DND-41 (cell line): ENCODE measurements around the gene RAI1.
A peak's percentile ranks its signal among the peaks of the same experiment; 100 is the strongest.

Experiments used
- ATAC-seq: fragments of 200-7000 bp; cut with Tn5 transposase; 3 replicates; pipeline ENCODE4 v1.9.1; 2021; ENCODE audit warnings: low read depth; ENCODE audit not compliant: insufficient read depth
- DNase-seq: peaks from one replicate; pipeline ENCODE4 v3.0.0-alpha.2; 2020
- H2AFZ ChIP-seq: 2 replicates; pipeline ENCODE4 v1.6.0; 2012; ENCODE audit warnings: low read depth, low read length
- H3K27ac ChIP-seq: 2 replicates; pipeline ENCODE4 v1.5.1; 2012; ENCODE audit warnings: low read length, inconsistent platforms
- H3K27me3 ChIP-seq: fragments of 200-600 bp; sonication (generic); 2 replicates; pipeline ENCODE4 v1.6.0; 2012; ENCODE audit warnings: low read length, mild to moderate bottlenecking, inconsistent platforms; ENCODE audit not compliant: insufficient read depth, poor library complexity
- H3K36me3 ChIP-seq: 2 replicates; pipeline ENCODE4 v1.5.1; 2012; ENCODE audit warnings: low read length, inconsistent platforms; ENCODE audit not compliant: insufficient read depth
- H3K4me1 ChIP-seq: 2 replicates; pipeline ENCODE4 v1.5.1; 2012; ENCODE audit warnings: mild to moderate bottlenecking, low read length; ENCODE audit not compliant: insufficient read depth
- H3K4me2 ChIP-seq: 2 replicates; pipeline ENCODE4 v1.6.0; 2012; ENCODE audit warnings: mild to moderate bottlenecking, moderate library complexity, low read length, inconsistent platforms; ENCODE audit not compliant: insufficient read depth
- H3K4me3 ChIP-seq, 2 experiments: fragments of 200-600 bp in 1 of 2; shearing (Covaris generic) in 1 of 2; 2 replicates each; pipeline ENCODE4 v1.5.1; 2012 to 2016; ENCODE audit warnings: inconsistent platforms in 2 of 2, low read length in 2 of 2, mild to moderate bottlenecking in 2 of 2, low read depth in 1 of 2, moderate library complexity in 1 of 2
- H3K79me2 ChIP-seq: 2 replicates; pipeline ENCODE4 v1.6.0; 2012; ENCODE audit warnings: low read length, inconsistent platforms; ENCODE audit not compliant: insufficient read depth
- H3K9ac ChIP-seq: 2 replicates; pipeline ENCODE4 v1.6.0; 2012; ENCODE audit warnings: low read depth, mild to moderate bottlenecking, inconsistent platforms, low read length, moderate library complexity
- H3K9me3 ChIP-seq: 2 replicates; pipeline ENCODE4 v1.5.1; 2012; ENCODE audit warnings: low read length, moderate library complexity, mild to moderate bottlenecking, inconsistent platforms; ENCODE audit not compliant: insufficient read depth, severe bottlenecking
- H4K20me1 ChIP-seq: 2 replicates; pipeline ENCODE4 v1.6.0; 2012; ENCODE audit warnings: low read length; ENCODE audit not compliant: insufficient read depth
- EZH2 ChIP-seq: IDR thresholded peaks from 3 replicates; pipeline ENCODE4 v1.6.1; 2012; ENCODE audit warnings: borderline replicate concordance, low read depth, mild to moderate bottlenecking, moderate library complexity, low read length, inconsistent platforms; ENCODE audit not compliant: severe bottlenecking
- TF ChIP-seq, protein P1 (sequence below): IDR thresholded peaks from 2 replicates; pipeline ENCODE4 v1.5.1; 2012; ENCODE audit warnings: borderline replicate concordance, low read length, moderate library complexity, mild to moderate bottlenecking; ENCODE audit not compliant: poor library complexity, severe bottlenecking; ENCODE audit errors: extremely low read depth

The RAI1 gene

DNA sequence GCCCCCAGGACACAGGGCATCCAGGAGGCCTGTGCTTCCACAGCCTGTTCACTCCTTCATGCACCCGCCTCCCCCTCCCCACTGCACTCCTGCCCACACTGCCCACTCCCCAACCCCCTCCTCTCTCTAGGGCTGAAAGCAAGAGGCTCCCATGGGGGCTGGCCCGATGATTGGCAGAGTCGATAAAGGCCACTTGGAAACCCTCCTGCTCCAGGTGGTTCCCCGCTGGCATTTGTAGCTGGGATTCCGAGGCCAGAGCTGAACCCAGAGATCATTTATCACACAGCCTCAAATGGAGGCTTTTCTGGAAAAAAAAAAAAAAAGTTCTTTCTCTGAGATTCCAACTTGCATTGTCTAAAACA, 81.5 kb downstream of the RAI1 start:
- Histone ChIP-seq H3K36me3 (peaks cover 42% of the 10 kb centered on the region), H3K9me3 (no peaks in the 10 kb centered on the region), H3K4me1 (no peaks in the 10 kb centered on the region), H4K20me1 (peaks cover 89% of the 10 kb centered on the region), H2AFZ (no peak overlapping the region), H3K79me2 (peaks cover 99% of the 10 kb centered on the region), H3K27ac (no peak overlapping the region), H3K4me2 (no peak overlapping the region), H3K27me3 (no peaks in the 10 kb centered on the region), H3K4me3 (no peak overlapping the region), H3K9ac (no peak overlapping the region)
- no peak for TF ChIP-seq EZH2
- TF ChIP-seq, protein P1, sequence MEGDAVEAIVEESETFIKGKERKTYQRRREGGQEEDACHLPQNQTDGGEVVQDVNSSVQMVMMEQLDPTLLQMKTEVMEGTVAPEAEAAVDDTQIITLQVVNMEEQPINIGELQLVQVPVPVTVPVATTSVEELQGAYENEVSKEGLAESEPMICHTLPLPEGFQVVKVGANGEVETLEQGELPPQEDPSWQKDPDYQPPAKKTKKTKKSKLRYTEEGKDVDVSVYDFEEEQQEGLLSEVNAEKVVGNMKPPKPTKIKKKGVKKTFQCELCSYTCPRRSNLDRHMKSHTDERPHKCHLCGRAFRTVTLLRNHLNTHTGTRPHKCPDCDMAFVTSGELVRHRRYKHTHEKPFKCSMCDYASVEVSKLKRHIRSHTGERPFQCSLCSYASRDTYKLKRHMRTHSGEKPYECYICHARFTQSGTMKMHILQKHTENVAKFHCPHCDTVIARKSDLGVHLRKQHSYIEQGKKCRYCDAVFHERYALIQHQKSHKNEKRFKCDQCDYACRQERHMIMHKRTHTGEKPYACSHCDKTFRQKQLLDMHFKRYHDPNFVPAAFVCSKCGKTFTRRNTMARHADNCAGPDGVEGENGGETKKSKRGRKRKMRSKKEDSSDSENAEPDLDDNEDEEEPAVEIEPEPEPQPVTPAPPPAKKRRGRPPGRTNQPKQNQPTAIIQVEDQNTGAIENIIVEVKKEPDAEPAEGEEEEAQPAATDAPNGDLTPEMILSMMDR, result no peak
- ATAC-seq (no peak), DNase-seq (no peak)

DNA sequence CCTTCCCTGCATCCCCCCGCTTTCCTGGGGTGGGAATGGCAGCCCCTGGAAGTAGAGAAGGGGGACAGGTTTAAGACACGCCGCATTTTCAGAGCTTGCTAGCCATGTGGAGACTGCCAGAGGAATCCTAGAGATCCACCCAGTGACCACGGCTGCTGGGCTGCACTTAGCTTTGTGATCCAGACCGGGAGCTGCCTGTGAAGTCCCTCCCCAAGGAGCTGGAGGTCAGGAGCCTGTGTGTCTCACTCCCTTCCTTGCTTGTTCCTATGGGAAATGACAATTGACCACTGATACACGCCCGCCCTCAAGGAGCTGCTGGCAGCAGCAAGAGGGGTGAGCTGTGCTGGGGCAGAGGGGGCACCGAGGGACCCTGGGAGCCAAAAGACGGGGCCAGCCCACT, 81.9 kb downstream of the RAI1 start:
- H3K27ac ChIP-seq, result no peak overlapping the region
- no peak overlapping the region for H3K4me2 ChIP-seq
- ATAC-seq (no peak), DNase-seq (no peak)
- H3K9me3 ChIP-seq, result no peaks in the 10 kb centered on the region
- H3K36me3 ChIP-seq, result peaks cover 42% of the 10 kb centered on the region
- H3K4me3 ChIP-seq, result no peak overlapping the region
- peaks cover 89% of the 10 kb centered on the region for H4K20me1 ChIP-seq
- H3K27me3 ChIP-seq, result no peaks in the 10 kb centered on the region
- TF ChIP-seq, protein P1, result no peak
- TF ChIP-seq EZH2, result no peak
- no peaks in the 10 kb centered on the region for H3K4me1 ChIP-seq
- no peak overlapping the region for H2AFZ ChIP-seq
- H3K9ac ChIP-seq, result no peak overlapping the region
- H3K79me2 ChIP-seq, result peaks cover 99% of the 10 kb centered on the region

- peak overlapping the region; percentile 32; the same call in 1 of the 2 replicates for H3K27ac ChIP-seq
These were observed 82.5 kb downstream of the RAI1 start for GRCh38 chr17:17763734-17764133.

More at GRCh38 chr17:17763734-17764133, 82.5 kb downstream of the RAI1 start:
- no peaks in the 10 kb centered on the region for H3K4me1 ChIP-seq
- no peak for ATAC-seq
- no peak overlapping the region for H3K4me3 ChIP-seq
- H3K36me3 ChIP-seq, result peaks cover 42% of the 10 kb centered on the region
- H3K4me2 ChIP-seq, result no peak overlapping the region
- H3K27me3 ChIP-seq, result no peaks in the 10 kb centered on the region
- no peak for DNase-seq
- TF ChIP-seq EZH2, result no peak
- TF ChIP-seq, protein P1, result no peak
- peaks cover 89% of the 10 kb centered on the region for H4K20me1 ChIP-seq
- H3K9ac ChIP-seq, result no peak overlapping the region
- H3K9me3 ChIP-seq, result no peaks in the 10 kb centered on the region
- H3K79me2 ChIP-seq, result peaks cover 99% of the 10 kb centered on the region
- no peak overlapping the region for H2AFZ ChIP-seq
